ENCODE results near the gene RRAS2. TPM values are rescaled to one million over a fixed set of nuclear protein-coding genes. Genes with fewer than 3 reads are reported as not detected.

RRAS2 gene
- total RNA-seq, 3 donors from 2014 or later (not counting 1 experiment from before 2014, with no cell fraction given), result 62.1 to 86.7 (median 69.6) TPM

DNA sequence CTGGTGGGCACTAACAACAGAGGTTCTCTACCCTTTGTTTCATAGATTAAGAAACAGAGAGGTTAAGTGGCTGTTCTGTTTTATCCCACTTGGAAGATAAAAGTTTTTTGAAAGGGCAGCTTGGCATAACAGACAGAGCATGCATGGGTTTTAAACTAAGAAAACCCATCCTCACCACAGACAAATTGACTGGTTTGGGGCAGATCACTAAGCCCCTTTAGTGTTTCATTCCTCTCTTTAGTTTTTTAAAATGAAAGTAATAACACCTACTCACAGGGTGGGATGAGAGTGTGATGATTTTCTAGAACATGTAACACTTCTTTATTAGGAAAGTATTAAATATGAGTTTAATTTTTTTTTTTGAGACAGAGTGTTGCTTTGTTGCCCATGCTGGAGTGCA, 12.3 kb upstream of the RRAS2 start:
- no peak overlapping the region for H3K4me3 Mint-ChIP-seq
- H3K27me3 Mint-ChIP-seq (ENCODE audit: low read depth in 2 of 2), result peaks cover 0 to 4% of the 10 kb centered on the region in 2 donors
- H3K4me1 Mint-ChIP-seq, result peaks cover 14 to 16% of the 10 kb centered on the region in 2 donors
- no peaks in the 10 kb centered on the region for H3K9me3 ChIP-seq (ENCODE audit: control insufficient read depth, insufficient read depth, low read length)
- no peaks in the 10 kb centered on the region for H3K36me3 ChIP-seq (ENCODE audit: control insufficient read depth, insufficient read depth, low read length)
- no peak overlapping the region for H3K27ac ChIP-seq (ENCODE audit: low read length)
- H3K36me3 Mint-ChIP-seq, result no peaks in the 10 kb centered on the region
- intact Hi-C loops (cut with micrococcal nuclease), result no loop called here
- no peaks in the 10 kb centered on the region for H3K4me1 ChIP-seq (ENCODE audit: control insufficient read depth, insufficient read depth, low read length)
- no peak overlapping the region for H3K27ac Mint-ChIP-seq
- no peak overlapping the region for H3K4me3 ChIP-seq (ENCODE audit: low read length)
- DNase-seq (no peak), ATAC-seq (no peak)
- TF ChIP-seq, protein P1, sequence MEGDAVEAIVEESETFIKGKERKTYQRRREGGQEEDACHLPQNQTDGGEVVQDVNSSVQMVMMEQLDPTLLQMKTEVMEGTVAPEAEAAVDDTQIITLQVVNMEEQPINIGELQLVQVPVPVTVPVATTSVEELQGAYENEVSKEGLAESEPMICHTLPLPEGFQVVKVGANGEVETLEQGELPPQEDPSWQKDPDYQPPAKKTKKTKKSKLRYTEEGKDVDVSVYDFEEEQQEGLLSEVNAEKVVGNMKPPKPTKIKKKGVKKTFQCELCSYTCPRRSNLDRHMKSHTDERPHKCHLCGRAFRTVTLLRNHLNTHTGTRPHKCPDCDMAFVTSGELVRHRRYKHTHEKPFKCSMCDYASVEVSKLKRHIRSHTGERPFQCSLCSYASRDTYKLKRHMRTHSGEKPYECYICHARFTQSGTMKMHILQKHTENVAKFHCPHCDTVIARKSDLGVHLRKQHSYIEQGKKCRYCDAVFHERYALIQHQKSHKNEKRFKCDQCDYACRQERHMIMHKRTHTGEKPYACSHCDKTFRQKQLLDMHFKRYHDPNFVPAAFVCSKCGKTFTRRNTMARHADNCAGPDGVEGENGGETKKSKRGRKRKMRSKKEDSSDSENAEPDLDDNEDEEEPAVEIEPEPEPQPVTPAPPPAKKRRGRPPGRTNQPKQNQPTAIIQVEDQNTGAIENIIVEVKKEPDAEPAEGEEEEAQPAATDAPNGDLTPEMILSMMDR (IDR thresholded peaks at IDR 0.05), result no peak
- H3K27me3 ChIP-seq (ENCODE audit: control insufficient read depth, insufficient read depth, low read length), result no peaks in the 10 kb centered on the region
- H3K9me3 Mint-ChIP-seq, result no peaks in the 10 kb centered on the region

DNA sequence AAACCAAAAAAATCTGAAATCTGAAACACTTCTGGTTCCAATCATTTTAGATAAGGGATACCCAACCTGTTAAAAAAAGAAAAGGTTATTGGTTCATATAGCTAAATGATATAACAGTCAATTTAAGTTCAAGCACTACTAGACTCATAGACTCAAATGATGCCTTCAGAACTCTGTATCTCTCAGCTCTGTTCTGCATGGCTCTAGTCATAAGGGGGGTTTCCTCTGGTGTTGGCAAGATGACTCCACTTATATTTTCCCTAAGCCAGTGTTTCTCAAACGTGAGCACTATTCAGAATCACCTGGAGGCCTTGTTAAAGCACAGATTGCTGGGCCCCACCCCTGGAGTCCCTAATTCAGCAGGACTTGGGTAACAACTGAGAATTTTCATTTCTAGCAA, 11.5 kb upstream of the RRAS2 start:
- DNase-seq, result no peak
- Histone ChIP-seq H3K4me3 (ENCODE audit: low read length) (no peak overlapping the region), H3K9me3 (ENCODE audit: control insufficient read depth, insufficient read depth, low read length) (no peaks in the 10 kb centered on the region), H3K27me3 (ENCODE audit: control insufficient read depth, insufficient read depth, low read length) (no peaks in the 10 kb centered on the region), H3K27ac (ENCODE audit: low read length) (no peak overlapping the region), H3K36me3 (ENCODE audit: control insufficient read depth, insufficient read depth, low read length) (no peaks in the 10 kb centered on the region), H3K4me1 (ENCODE audit: control insufficient read depth, insufficient read depth, low read length) (no peaks in the 10 kb centered on the region)
- intact Hi-C loops (cut with micrococcal nuclease), result no loop called here
- no peak for ATAC-seq
- Mint-ChIP-seq H3K4me3 (no peak overlapping the region), H3K27me3 (ENCODE audit: low read depth in 2 of 2) (peaks cover 0 to 3% of the 10 kb centered on the region in 2 donors), H3K9me3 (no peaks in the 10 kb centered on the region), H3K27ac (no peak overlapping the region), H3K36me3 (no peaks in the 10 kb centered on the region), H3K4me1 (peaks cover 14 to 16% of the 10 kb centered on the region in 2 donors)
- 58% methylated on average over 1 of the region's 1 CpG for WGBS (ENCODE audit: insufficient coverage)
- TF ChIP-seq, protein P1 (IDR thresholded peaks at IDR 0.05), result no peak

DNA sequence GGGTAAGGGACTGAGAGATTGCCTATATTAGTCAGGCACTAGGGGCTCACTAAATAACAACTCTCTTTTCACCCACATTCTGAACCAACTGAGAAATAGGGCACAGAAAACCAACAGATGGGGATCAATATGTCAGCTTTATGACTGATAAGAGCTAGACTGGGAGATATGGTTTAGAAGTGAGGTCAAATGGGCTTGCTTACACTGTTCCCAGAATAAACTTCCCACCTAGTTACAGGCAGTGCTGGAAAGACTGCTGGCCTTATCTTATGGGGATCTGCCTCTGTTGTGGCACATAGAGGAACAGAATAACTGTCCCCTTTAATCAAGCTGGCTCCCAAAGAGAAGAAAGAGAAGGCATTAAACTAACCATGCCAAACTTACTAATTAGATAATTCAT, 10.6 kb upstream of the RRAS2 start:
- H3K27ac ChIP-seq (ENCODE audit: low read length), result no peak overlapping the region
- Mint-ChIP-seq H3K36me3 (no peaks in the 10 kb centered on the region), H3K4me3 (no peak overlapping the region), H3K27ac (peak overlapping the region in 1 of 2 donors; percentile 8), H3K9me3 (no peaks in the 10 kb centered on the region), H3K27me3 (ENCODE audit: low read depth in 2 of 2) (no peaks in the 10 kb centered on the region), H3K4me1 (peaks cover 12 to 13% of the 10 kb centered on the region in 2 donors)
- DNase-seq, result no peak
- no peak overlapping the region for H3K4me3 ChIP-seq (ENCODE audit: low read length)
- no peaks in the 10 kb centered on the region for H3K36me3 ChIP-seq (ENCODE audit: control insufficient read depth, insufficient read depth, low read length)
- intact Hi-C loops (cut with micrococcal nuclease), result no loop called here
- no peaks in the 10 kb centered on the region for H3K27me3 ChIP-seq (ENCODE audit: control insufficient read depth, insufficient read depth, low read length)
- H3K9me3 ChIP-seq (ENCODE audit: control insufficient read depth, insufficient read depth, low read length), result no peaks in the 10 kb centered on the region
- TF ChIP-seq, protein P1 (IDR thresholded peaks at IDR 0.05), result no peak
- H3K4me1 ChIP-seq (ENCODE audit: control insufficient read depth, insufficient read depth, low read length), result no peaks in the 10 kb centered on the region
- ATAC-seq, result no peak

DNA sequence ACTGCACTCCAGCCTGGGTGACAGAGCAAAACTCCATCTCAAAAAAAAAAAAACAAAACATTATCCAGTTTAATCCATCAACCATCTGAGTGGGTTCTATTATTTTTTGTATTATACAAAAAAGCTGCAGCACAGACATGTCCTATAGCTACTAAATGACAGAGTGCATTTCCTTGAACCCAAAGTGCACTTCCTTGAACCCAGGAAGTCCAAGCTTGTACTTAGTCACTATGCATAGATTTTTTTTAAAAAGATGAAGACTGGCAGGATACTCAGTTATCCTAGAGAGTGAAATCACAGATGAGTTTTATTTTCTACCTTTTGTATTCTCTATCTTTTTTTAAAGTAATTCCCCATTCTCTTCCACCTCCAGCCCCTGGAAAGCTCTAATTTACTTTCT, 8.0 kb upstream of the RRAS2 start:
- TF ChIP-seq, protein P1 (IDR thresholded peaks at IDR 0.05), result no peak
- Histone ChIP-seq H3K9me3 (ENCODE audit: control insufficient read depth, insufficient read depth, low read length) (no peaks in the 10 kb centered on the region), H3K4me1 (ENCODE audit: control insufficient read depth, insufficient read depth, low read length) (no peaks in the 10 kb centered on the region), H3K27me3 (ENCODE audit: control insufficient read depth, insufficient read depth, low read length) (no peaks in the 10 kb centered on the region), H3K36me3 (ENCODE audit: control insufficient read depth, insufficient read depth, low read length) (no peaks in the 10 kb centered on the region), H3K4me3 (ENCODE audit: low read length) (no peak overlapping the region), H3K27ac (ENCODE audit: low read length) (no peak overlapping the region)
- Mint-ChIP-seq H3K36me3 (no peaks in the 10 kb centered on the region), H3K27ac (no peak overlapping the region), H3K9me3 (no peaks in the 10 kb centered on the region), H3K27me3 (ENCODE audit: low read depth in 2 of 2) (no peaks in the 10 kb centered on the region), H3K4me1 (peaks cover 6 to 7% of the 10 kb centered on the region in 2 donors), H3K4me3 (no peak overlapping the region)
- DNase-seq (no peak), ATAC-seq (no peak)
- intact Hi-C loops (cut with micrococcal nuclease), result no loop called here
